ENCODE results near the gene C5orf58. TPM values are rescaled to one million over a fixed set of nuclear protein-coding genes. Genes with fewer than 3 reads are reported as not detected.

C5orf58 gene
- polyA plus RNA-seq, 12 donors: 0.37 to 0.85 (median 0.52) TPM; not detected in 7

GRCh38 chr5:170254056-170254455, 21.3 kb downstream of the C5orf58 start:
- no peak for DNase-seq

DNA sequence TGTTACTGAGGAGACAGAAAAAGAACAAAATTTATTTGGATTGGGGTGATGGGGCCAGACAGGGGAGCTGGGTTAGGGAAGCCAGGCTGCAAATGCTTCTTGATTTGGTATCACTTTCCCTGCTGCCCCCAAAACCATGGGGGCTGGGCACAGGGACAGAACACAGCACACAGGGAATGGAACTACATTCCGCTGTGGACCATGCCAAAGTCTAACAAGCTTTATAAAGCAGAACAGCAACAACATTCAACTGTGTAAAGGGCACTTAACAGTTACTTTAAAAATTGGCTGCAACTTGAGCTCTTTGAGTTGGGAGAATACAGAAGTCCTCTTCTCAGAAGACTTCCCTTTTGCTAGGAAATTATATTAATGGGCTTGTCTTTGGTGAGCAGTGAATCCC, 23.8 kb downstream of the C5orf58 start:
- DNase-seq: no peak

GRCh38 chr5:170257370-170257769, 24.6 kb downstream of the C5orf58 start:
- DNase-seq: no peak

- no peak for DNase-seq
These were observed 28.8 kb downstream of the C5orf58 start for GRCh38 chr5:170261528-170262043.

GRCh38 chr5:170262061-170263045, 29.6 kb downstream of the C5orf58 start:
- no peak for DNase-seq

DNA sequence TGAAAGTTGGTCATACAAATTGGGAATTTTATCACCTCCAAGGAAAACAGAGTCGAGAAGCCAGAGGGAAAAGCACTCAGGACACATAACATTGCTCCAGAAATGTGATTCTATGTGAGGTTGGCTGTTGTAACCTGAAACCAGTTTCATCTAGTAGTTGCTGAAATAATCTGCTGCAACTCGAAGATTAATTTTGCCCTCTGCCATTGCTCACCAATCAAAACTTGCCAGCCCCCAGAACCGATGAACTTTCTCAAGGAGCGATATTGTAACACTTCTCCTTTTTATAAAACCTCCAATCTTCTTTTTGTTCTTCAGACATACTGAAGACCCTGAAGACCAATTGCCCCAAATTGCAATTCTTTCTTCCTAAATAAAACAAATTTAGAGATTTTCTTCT, 31.1 kb downstream of the C5orf58 start:
- DNase-seq: no peak

DNA sequence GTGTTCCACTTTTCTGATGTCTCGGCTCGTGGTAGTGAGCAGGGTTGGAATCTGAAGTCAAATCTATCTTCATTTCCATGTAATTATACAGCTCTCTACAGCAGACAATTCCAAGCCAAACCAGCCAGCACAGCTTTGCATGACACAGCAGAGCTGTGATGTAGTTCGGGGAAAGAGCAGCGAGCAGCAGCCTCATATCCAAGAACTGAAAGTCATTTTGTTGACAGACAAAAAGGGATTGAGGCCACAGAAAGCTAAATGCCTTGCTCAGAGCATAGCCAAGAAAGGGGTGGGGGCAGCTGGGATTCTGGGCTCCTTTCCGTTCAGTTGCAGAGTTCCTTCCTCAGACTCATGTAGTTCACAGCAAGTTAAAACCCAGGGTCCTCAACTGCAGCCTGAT, 32.7 kb downstream of the C5orf58 start:
- DNase-seq: peak; percentile 85

DNA sequence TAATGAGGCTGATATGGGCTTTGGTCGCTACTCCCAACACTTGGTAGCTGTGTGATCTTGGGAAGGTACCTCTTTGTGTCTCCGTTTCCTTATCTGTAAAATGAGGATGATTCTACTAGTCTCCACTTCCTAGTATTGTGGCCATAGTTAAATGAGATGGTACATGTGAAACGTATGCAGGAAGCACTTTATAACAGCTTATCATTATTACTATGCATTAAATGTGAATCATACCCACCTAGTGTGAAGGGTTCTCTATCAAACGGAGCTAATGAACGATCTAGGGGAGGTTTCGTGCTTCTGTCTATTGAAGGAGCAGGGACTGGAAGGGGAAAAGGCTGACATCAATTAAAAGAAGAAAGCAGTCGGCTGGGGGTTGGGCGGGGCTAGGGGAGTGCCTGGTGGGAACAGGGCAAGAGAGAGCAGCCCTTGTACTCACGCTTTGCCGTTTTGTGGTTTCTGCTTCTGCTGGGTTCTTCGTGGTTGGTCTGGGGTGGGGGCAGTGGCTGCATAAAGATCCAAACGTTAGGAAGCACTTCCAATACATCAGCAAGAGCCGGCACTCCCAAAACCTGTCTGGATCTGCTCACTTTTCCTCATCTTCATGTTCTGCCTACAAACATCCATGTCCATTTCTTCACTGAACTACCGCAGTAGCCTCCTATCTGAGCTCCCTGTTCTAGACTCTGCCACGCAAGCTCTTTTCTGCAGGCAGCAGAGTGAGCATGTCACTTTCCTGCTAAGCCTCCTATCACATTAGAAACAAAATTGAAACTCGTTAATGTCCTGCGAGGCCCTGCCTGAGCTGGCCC, 34.0 kb downstream of the C5orf58 start:
- no peak for DNase-seq

DNA sequence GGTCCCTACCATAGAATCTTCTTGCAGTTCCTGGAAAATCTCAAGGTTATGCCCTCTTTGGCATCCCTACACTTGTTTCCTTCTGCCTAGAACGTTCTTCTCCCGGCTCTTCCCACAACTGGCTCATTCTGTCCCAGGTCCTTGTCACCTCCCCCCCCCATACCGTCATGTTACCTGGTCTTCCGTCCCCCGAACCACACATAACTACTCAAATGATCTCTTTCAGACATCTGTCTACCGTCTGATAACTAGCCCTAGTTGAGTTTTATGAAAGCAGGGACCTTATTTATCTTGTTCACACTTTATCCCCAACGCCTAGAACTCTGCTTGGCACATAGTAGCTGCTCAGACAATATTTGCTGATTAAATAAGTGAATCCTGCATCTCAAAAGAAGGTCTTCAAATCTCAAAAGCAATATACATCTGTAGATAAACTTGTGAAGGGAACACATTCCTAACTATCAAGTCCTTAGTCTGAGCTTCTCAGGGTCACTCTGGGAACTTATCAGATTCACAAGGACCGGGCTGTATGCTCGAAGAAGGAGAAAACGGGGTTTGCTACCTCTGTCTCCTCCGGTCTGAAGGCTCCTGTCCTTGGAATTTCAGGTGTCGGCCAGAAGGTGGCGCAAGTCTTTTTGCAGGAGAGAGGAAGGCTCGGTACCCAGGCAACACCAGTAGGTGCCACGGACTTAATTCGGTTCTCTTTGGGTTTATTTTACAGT, 34.8 kb downstream of the C5orf58 start:
- DNase-seq: peak; percentile 73

GRCh38 chr5:170268153-170268689, 35.4 kb downstream of the C5orf58 start:
- no peak for DNase-seq

GRCh38 chr5:170268884-170269283, 36.1 kb downstream of the C5orf58 start:
- no peak for DNase-seq

DNA sequence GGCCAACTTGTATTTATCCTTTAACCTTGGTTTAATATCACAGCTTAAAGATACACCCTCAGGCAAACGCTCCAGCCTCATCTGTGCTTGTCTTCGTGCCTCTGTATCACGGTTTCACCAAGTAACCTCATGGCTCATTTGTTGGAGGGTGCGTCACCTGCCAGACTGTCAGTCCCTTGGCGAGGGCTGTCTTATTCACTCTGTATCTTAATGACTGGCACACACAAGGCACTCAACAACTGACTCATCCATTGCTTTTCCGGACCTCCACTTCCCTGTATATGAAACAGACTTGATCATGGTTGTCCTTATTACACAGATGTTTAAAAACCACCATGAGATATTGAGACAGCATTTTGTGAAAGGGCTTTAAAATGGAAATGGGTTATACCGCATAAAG, 36.8 kb downstream of the C5orf58 start:
- no peak for DNase-seq

- DNase-seq: no peak
These were observed 37.7 kb downstream of the C5orf58 start for GRCh38 chr5:170270293-170271069.

DNA sequence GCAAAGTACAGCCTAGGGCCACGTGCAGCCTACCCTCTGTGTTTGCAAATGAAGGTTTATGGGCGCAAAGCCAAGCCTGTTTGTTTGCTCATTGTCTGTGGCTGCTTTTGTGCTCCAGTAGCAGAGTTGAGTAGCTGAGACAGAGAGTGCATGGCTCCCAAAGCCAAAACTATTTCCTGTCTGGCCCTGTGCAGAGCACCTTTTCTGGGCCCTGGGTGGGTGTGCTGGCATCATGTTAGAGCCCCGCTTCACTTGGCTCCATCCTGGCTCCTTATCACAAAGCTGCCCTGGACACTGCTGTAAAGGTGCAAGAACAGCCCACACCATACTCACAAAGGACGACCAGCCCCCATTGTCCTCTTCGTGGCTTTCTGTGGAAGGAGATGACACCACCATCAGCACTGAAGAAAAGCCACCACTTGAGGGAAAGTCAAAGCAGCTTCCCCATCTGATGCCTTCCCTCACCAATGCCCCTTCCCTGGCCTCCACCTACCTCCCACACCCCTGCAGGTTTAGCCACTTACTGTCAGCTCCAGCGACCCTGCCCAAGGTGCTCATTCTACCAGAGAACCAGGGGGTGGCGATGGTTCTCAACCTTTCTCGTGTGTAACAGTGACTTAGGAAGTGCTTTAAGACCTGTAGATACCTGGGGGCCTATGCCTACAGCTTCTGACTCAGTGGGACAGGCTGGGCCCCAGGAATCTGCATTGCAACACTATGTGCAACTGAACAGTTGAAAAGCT, 41.4 kb downstream of the C5orf58 start:
- no peak for DNase-seq

DNA sequence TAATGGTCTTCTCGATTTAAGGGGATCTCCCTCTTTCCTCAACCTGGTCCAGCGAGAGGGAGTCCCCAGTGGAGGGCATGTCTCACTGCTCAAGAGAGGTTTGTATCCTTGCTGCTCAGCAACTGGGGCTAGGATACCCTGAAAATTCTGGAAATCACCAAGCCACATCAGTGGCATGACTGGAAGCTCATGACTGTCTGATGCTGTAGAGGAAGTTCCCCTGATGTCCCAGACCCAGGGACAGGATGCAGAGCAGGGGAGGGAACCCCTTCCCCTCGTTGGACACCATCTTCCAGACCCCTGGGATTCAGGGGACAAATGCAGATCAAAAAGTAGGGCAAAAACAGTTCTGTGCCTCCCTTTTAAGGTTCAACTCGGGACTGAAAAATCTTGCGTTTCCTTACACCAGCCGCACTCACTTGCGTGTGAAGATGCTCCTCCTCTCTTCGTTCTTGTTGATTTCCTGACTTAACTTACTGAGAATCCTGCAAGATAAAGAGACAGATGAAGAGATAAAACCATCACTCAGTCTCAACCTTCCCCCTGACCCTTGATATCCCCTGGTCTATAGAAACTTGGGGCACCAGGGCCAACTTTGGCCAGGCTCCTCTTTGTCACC, 42.7 kb downstream of the C5orf58 start:
- DNase-seq: no peak

DNA sequence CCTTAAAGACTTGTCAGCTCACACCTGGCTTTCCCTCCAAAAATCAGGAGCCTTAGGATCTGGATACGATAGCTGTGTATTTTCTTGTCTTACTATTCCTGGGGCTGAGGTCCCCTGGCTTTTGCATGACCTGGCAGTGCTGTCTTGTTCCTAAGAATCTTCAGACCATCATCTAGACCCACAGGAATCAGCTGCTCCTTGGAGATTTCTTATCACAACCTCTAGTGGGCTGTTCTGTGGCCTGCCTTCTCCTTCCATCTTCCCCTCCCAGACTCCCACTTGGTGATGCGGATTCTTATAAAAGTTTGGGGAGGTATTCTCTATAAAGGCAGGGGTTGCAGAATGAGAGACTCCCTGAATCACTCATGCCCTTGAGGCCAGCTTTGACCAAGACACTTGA, 43.4 kb downstream of the C5orf58 start:
- no peak for DNase-seq

GRCh38 chr5:170277867-170278281, 45.1 kb downstream of the C5orf58 start:
- DNase-seq: no peak

DNA sequence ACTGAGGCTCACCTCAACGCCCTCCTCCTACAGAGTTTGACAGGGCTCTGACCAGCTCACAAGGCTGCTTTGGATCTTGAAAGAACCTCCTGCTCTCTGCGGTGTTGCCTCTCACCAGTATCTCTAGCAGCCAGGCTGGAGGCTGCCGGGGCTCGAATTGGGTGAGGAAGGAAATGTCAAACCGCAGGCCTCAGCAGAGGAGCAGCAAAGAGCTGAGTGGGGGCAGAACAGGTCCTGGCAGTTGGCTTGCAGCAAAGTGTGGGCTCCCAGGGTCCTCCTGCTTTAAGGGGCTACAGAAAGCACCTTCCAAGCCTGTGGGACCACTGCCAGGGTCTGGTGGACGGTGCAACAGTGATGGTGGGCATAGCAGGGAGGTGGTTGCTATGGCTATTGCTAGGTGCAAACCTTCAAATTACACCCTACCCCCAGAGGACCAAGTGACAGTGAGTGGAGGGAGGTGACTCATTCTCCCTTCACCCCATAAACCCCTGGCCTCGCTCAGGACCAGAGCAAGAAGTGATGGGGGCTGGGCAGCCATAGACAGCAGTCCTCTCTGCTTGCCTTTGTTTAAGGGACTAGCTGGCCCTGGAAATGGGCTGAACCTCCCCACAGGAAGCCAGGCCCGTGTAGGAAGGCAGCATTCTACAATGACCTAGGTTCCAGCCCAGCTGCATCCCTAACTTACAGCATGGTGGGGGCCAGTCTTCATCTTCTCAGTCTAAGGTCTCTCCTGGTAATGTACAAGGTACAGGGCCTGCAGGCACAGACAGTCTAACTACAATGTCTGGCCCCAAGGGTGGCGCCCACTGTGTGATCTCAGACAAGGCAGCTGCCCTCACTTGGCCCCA, 46.0 kb downstream of the C5orf58 start:
- DNase-seq: no peak

DNA sequence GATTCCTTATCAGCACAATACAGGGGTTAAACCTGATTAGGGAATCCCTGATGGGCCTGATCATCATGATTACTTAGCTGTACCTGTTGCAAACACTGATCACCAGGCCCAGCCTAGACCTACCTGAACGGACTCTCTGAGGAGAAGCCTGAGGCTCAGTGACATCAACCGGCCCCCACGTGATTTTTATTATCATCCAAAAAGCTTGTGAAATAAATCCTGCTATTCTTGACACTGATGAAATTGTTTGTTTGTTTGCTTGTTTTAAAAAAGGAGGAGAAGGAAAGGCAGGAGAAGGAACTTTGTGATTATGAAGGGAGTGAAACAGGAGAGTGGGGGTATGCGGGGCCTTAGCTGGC, 46.7 kb downstream of the C5orf58 start:
- no peak for DNase-seq

Data from muscle of arm (tissue), 12 donors.